IMR-90 (cell line): ENCODE results near the gene EPN3. TPM values are rescaled to one million over a fixed set of nuclear protein-coding genes. Genes with fewer than 3 reads are reported as not detected.

Source experiments
- ATAC-seq: fragments of 200-7000 bp; cut with Tn5 transposase; 2 replicates; pipeline ENCODE4 v1.9.1; 2020; ENCODE audit warnings: low read depth, mild to moderate bottlenecking, moderate library complexity
- BruUV-seq: library from RNA; stranded (reverse); fragments of 400-500 nt; replicated peaks from 2 replicates; lab custom pipeline; 2021; lab: Mats Ljungman, UMichigan
- CTCF ChIA-PET: fragments of 300-600 bp; formaldehyde crosslinking; extraction: SDS; loops from one replicate; lab custom pipeline; 2021; ENCODE audit warnings: antibody characterized with exemption; lab: Yijun Ruan, JAX
- POLR2A ChIA-PET: fragments of 300-600 bp; sonication (Branson Sonifier 250); formaldehyde crosslinking; loops from one replicate; lab custom pipeline; 2022; ENCODE audit warnings: antibody characterized with exemption; ENCODE audit not compliant: unreplicated experiment; lab: Charles Lee
- DNase-seq: peaks from one replicate; pipeline ENCODE4 v3.0.0; 2013
- H2AFZ ChIP-seq: replicated peaks from 2 replicates; pipeline ENCODE3; 2013; ENCODE audit warnings: low read length, mild to moderate bottlenecking; ENCODE audit not compliant: poor library complexity
- H2AK5ac ChIP-seq: 2 replicates; pipeline ENCODE4 v1.6.1; 2013; ENCODE audit warnings: low read depth, low read length, inconsistent platforms
- H2AK9ac ChIP-seq: replicated peaks from 2 replicates; pipeline ENCODE3; 2013; ENCODE audit warnings: mild to moderate bottlenecking, low read depth, low read length, moderate library complexity; ENCODE audit not compliant: poor library complexity
- H2BK120ac ChIP-seq: 2 replicates; pipeline ENCODE4 v1.6.1; 2013; ENCODE audit warnings: low read depth, low read length, inconsistent platforms
- H2BK15ac ChIP-seq: 3 replicates; pipeline ENCODE4 v1.6.1; 2013; ENCODE audit warnings: low read depth, low read length, inconsistent platforms
- H2BK20ac ChIP-seq: 2 replicates; pipeline ENCODE4 v1.6.1; 2013; ENCODE audit warnings: low read depth, mild to moderate bottlenecking, inconsistent platforms, low read length, moderate library complexity
- H2BK5ac ChIP-seq: 2 replicates; pipeline ENCODE4 v1.6.1; 2013; ENCODE audit warnings: mild to moderate bottlenecking, low read depth, low read length, inconsistent platforms; ENCODE audit not compliant: poor library complexity, severe bottlenecking
- H3K14ac ChIP-seq: replicated peaks from 2 replicates; pipeline ENCODE4 v1.6.1; 2013; ENCODE audit warnings: low read depth, low read length, inconsistent platforms
- H3K18ac ChIP-seq: 2 replicates; pipeline ENCODE4 v1.6.1; 2013; ENCODE audit warnings: low read depth, low read length, control low read depth
- H3K23ac ChIP-seq: 2 replicates; pipeline ENCODE4 v1.6.1; 2013; ENCODE audit warnings: low read depth, low read length, inconsistent platforms
- H3K27ac ChIP-seq: 2 replicates; pipeline ENCODE4 v1.5.1; 2013; ENCODE audit warnings: mild to moderate bottlenecking, control low read depth, low read length; ENCODE audit not compliant: insufficient read depth
- H3K27me3 ChIP-seq: 2 replicates; pipeline ENCODE4 v1.6.1; 2013; ENCODE audit warnings: low read length; ENCODE audit not compliant: control insufficient read depth, insufficient read depth
- H3K36me3 ChIP-seq: 2 replicates; pipeline ENCODE4 v1.6.1; 2013; ENCODE audit warnings: low read length, mixed read lengths; ENCODE audit not compliant: control insufficient read depth, insufficient read depth
- H3K4ac ChIP-seq: 2 replicates; pipeline ENCODE4 v1.6.1; 2013; ENCODE audit warnings: low read depth, low read length, inconsistent platforms
- H3K4me1 ChIP-seq: 2 replicates; pipeline ENCODE4 v1.6.1; 2013; ENCODE audit warnings: low read length, mixed read lengths; ENCODE audit not compliant: control insufficient read depth, insufficient read depth
- H3K4me2 ChIP-seq: 2 replicates; pipeline ENCODE4 v1.6.1; 2013; ENCODE audit warnings: low read depth, mild to moderate bottlenecking, control low read depth, low read length, moderate library complexity
- H3K4me3 ChIP-seq: 2 replicates; pipeline ENCODE4 v1.5.1; 2013; ENCODE audit warnings: low read depth, mild to moderate bottlenecking, control low read depth, low read length, moderate library complexity; ENCODE audit not compliant: insufficient read depth
- H3K56ac ChIP-seq: 2 replicates; pipeline ENCODE4 v1.6.1; 2013; ENCODE audit warnings: low read length, inconsistent platforms; ENCODE audit not compliant: insufficient read depth; ENCODE audit errors: extremely low read depth
- H3K79me1 ChIP-seq, 2 experiments: 2 replicates each; pipeline ENCODE4 v1.6.1; 2013; ENCODE audit warnings: low read length in 2 of 2, inconsistent platforms in 1 of 2, low read depth in 1 of 2
- H3K9ac ChIP-seq: 2 replicates; pipeline ENCODE4 v1.6.1; 2013; ENCODE audit warnings: low read depth, low read length, control low read depth
- H3K9me1 ChIP-seq: 2 replicates; pipeline ENCODE4 v1.6.1; 2013; ENCODE audit warnings: low read length, inconsistent platforms; ENCODE audit not compliant: insufficient read depth
- H3K9me3 ChIP-seq: 2 replicates; pipeline ENCODE4 v1.6.1; 2013; ENCODE audit warnings: low read length; ENCODE audit not compliant: control insufficient read depth, insufficient read depth
- H4K20me1 ChIP-seq: 2 replicates; pipeline ENCODE4 v1.6.1; 2013; ENCODE audit warnings: low read length, inconsistent platforms; ENCODE audit not compliant: insufficient read depth
- H4K5ac ChIP-seq: 2 replicates; pipeline ENCODE4 v1.6.1; 2013; ENCODE audit warnings: mild to moderate bottlenecking, low read depth, low read length, control low read depth
- H4K8ac ChIP-seq, 2 experiments: 2 replicates each; pipeline ENCODE4 v1.6.1; 2013; ENCODE audit warnings: low read depth in 2 of 2, low read length in 2 of 2, control low read depth in 1 of 2, inconsistent platforms in 1 of 2
- H4K91ac ChIP-seq: 2 replicates; pipeline ENCODE4 v1.6.1; 2013; ENCODE audit warnings: low read depth, low read length, inconsistent platforms; ENCODE audit not compliant: insufficient read depth
- BHLHE40 ChIP-seq: fragments of 150-350 bp; IDR thresholded peaks from 2 replicates; pipeline ENCODE4 v1.6.1; 2016; ENCODE audit warnings: mild to moderate bottlenecking, low read depth, low read length
- CEBPB ChIP-seq: IDR thresholded peaks from 2 replicates; pipeline ENCODE4 v1.6.1; 2012; ENCODE audit warnings: low read depth, low read length, improper control_type of control experiment
- CHD1 ChIP-seq: IDR thresholded peaks from 2 replicates; pipeline ENCODE4 v1.6.1; 2012; ENCODE audit warnings: low read depth, low read length, improper control_type of control experiment
- FOS ChIP-seq: fragments of 150-350 bp; IDR thresholded peaks from 2 replicates; pipeline ENCODE4 v1.6.1; 2016; ENCODE audit warnings: low read depth, low read length
- MAFK ChIP-seq: IDR thresholded peaks from 2 replicates; pipeline ENCODE4 v1.6.1; 2012; ENCODE audit warnings: low read depth, low read length, improper control_type of control experiment
- MAZ ChIP-seq: IDR thresholded peaks from 2 replicates; pipeline ENCODE4 v1.6.1; 2012; ENCODE audit warnings: low read depth, mild to moderate bottlenecking, low read length, improper control_type of control experiment, moderate library complexity, borderline replicate concordance
- MXI1 ChIP-seq: IDR thresholded peaks from 2 replicates; pipeline ENCODE4 v1.6.1; 2012; ENCODE audit warnings: low read depth, mild to moderate bottlenecking, low read length, moderate library complexity, borderline replicate concordance
- NFE2L2 ChIP-seq: fragments of 150-350 bp; IDR thresholded peaks from 2 replicates; pipeline ENCODE4 v1.6.1; 2016; ENCODE audit warnings: low read depth, mild to moderate bottlenecking, low read length
- POLR2A ChIP-seq: IDR thresholded peaks from 2 replicates; pipeline ENCODE4 v1.6.1; 2012; ENCODE audit warnings: mild to moderate bottlenecking, low read depth, low read length
- RAD21 ChIP-seq: IDR thresholded peaks from 2 replicates; pipeline ENCODE4 v1.6.1; 2012; ENCODE audit warnings: low read length, improper control_type of control experiment
- RCOR1 ChIP-seq: IDR thresholded peaks from 2 replicates; pipeline ENCODE4 v1.6.1; 2012; ENCODE audit warnings: mild to moderate bottlenecking, low read length, improper control_type of control experiment; ENCODE audit not compliant: insufficient replicate concordance
- RFX5 ChIP-seq: IDR thresholded peaks from 2 replicates; pipeline ENCODE4 v1.8.0; 2012; ENCODE audit warnings: low read depth, mild to moderate bottlenecking, low read length, moderate library complexity
- SMC3 ChIP-seq: fragments of 150-350 bp; IDR thresholded peaks from 2 replicates; pipeline ENCODE4 v1.6.1; 2016; ENCODE audit warnings: low read depth, mild to moderate bottlenecking, antibody characterized with exemption, low read length, moderate library complexity
- WGBS, 2 experiments: methylation state at CpG; one replicate each; pipeline versions ENCODE4 v1.1.5 to v1.1.7; 2013; ENCODE audit warnings: missing lambda C conversion rate in 2 of 2; ENCODE audit not compliant: insufficient read length in 1 of 2; ENCODE audit errors: extremely low coverage in 2 of 2; 5-methylcytosine and 5-hydroxymethylcytosine counted together
- dilution Hi-C: fragments of 300-500 bp; cut with HindIII; formaldehyde crosslinking; loops from one replicate; pipeline ENCODE4 v1.14.3; 2018; ENCODE audit warnings: low sequenced_read_pairs; ENCODE audit not compliant: unreplicated experiment
- in situ Hi-C: fragments of 300-500 bp; cut with MboI; formaldehyde crosslinking; loops from 3 replicates; pipeline ENCODE4 v1.14.3; 2019; ENCODE audit warnings: low sequenced_read_pairs, inconsistent platforms, mixed read lengths
- intact Hi-C: fragments of 100-400 bp; cut with micrococcal nuclease; formaldehyde crosslinking; loops from 2 replicates; pipeline ENCODE4 v1.10.0; 2022
- polyA plus RNA-seq, 3 experiments: library from polyadenylated mRNA; depleted of rRNA; stranded (reverse); fragments of >200 nt; gene quantifications; 2 replicates each; pipeline ENCODE4 v1.2.3, GENCODE V29; 2012; ENCODE audit warnings: low replicate concordance in 1 of 3
- total RNA-seq: library from RNA; depleted of rRNA; stranded (reverse); fragments of >200 nt; gene quantifications from 2 replicates; pipeline ENCODE4 v1.2.3, GENCODE V29; 2012
- TF ChIP-seq, protein P1 (sequence below): conservative IDR thresholded peaks from 2 replicates; pipeline ENCODE4 v1.5.1; 2012; ENCODE audit warnings: mild to moderate bottlenecking, low read depth, low read length, improper control_type of control experiment
- TF ChIP-seq, protein P2 (sequence below): fragments of 150-350 bp; IDR thresholded peaks from 2 replicates; pipeline ENCODE4 v1.6.1; 2017; ENCODE audit warnings: mild to moderate bottlenecking, antibody characterized with exemption, low read length, low read depth
- TF ChIP-seq, protein P3 (sequence below): fragments of 150-350 bp; IDR thresholded peaks from 2 replicates; pipeline ENCODE4 v1.6.1; 2016; ENCODE audit warnings: low read depth, mild to moderate bottlenecking, low read length, moderate library complexity, borderline replicate concordance

EPN3 gene
- total and polyA plus RNA-seq, 2 of the 4 experiments (the other 2 are of a cell fraction): 0.09 TPM; not detected in 1

DNA sequence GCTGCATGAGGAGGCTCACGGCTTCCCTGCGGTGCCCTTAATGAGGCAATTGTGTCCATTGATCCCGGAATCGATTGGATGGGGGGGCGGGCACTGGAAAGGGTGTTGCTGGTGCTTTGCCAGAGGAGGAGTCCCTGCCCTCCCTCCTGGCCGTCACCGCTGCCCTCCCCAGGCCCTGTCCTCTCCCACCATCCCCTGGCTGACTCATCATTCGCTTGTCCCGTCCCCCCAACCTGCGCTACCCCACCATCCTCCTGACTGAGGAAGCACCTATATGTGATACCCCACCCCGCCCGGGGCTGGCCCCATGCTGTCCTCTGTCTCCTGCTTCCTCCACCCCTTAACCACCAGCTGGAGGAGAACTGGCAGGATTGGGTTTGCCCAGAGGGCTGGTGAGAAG lies 48.8 kb downstream of the EPN3 start:
- Histone ChIP-seq H3K4me2 (no peak overlapping the region), H4K20me1 (no peaks in the 10 kb centered on the region), H2BK20ac (no peak overlapping the region), H4K5ac (no peak overlapping the region), H3K9me3 (no peaks in the 10 kb centered on the region), H3K23ac (no peak overlapping the region), H4K8ac (no peak overlapping the region), H2BK15ac (no peak overlapping the region), H3K56ac (no peak overlapping the region), H3K14ac (no peak overlapping the region), H3K9me1 (no peaks in the 10 kb centered on the region), H4K91ac (no peak overlapping the region), H3K4ac (no peak overlapping the region), H2AK9ac (no peak overlapping the region), H3K4me3 (no peak overlapping the region), H2BK120ac (no peak overlapping the region), H3K79me1 (no peaks in the 10 kb centered on the region), H3K27me3 (peaks cover 78% of the 10 kb centered on the region), H3K9ac (no peak overlapping the region), H3K18ac (no peak overlapping the region), H2AFZ (no peak overlapping the region), H3K4me1 (no peaks in the 10 kb centered on the region), H3K27ac (no peak overlapping the region), H2BK5ac (no peak overlapping the region), H3K36me3 (no peaks in the 10 kb centered on the region), H2AK5ac (no peak overlapping the region)
- ChIA-PET POLR2A (no interaction called here), CTCF (no interaction called here)
- intact Hi-C loops: no loop called here
- no peak for TF ChIP-seq MXI1
- TF ChIP-seq NFE2L2: no peak
- no peak for TF ChIP-seq MAZ
- TF ChIP-seq, protein P1, sequence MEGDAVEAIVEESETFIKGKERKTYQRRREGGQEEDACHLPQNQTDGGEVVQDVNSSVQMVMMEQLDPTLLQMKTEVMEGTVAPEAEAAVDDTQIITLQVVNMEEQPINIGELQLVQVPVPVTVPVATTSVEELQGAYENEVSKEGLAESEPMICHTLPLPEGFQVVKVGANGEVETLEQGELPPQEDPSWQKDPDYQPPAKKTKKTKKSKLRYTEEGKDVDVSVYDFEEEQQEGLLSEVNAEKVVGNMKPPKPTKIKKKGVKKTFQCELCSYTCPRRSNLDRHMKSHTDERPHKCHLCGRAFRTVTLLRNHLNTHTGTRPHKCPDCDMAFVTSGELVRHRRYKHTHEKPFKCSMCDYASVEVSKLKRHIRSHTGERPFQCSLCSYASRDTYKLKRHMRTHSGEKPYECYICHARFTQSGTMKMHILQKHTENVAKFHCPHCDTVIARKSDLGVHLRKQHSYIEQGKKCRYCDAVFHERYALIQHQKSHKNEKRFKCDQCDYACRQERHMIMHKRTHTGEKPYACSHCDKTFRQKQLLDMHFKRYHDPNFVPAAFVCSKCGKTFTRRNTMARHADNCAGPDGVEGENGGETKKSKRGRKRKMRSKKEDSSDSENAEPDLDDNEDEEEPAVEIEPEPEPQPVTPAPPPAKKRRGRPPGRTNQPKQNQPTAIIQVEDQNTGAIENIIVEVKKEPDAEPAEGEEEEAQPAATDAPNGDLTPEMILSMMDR: no peak
- TF ChIP-seq, protein P2, sequence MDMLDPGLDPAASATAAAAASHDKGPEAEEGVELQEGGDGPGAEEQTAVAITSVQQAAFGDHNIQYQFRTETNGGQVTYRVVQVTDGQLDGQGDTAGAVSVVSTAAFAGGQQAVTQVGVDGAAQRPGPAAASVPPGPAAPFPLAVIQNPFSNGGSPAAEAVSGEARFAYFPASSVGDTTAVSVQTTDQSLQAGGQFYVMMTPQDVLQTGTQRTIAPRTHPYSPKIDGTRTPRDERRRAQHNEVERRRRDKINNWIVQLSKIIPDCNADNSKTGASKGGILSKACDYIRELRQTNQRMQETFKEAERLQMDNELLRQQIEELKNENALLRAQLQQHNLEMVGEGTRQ: no peak
- TF ChIP-seq CEBPB: no peak
- TF ChIP-seq POLR2A: no peak
- TF ChIP-seq RCOR1: no peak
- no peak for TF ChIP-seq RFX5
- TF ChIP-seq BHLHE40: no peak
- no peak for TF ChIP-seq SMC3
- TF ChIP-seq FOS: no peak
- no peak for TF ChIP-seq CHD1
- TF ChIP-seq RAD21: no peak
- no peak for TF ChIP-seq MAFK
- TF ChIP-seq, protein P3, sequence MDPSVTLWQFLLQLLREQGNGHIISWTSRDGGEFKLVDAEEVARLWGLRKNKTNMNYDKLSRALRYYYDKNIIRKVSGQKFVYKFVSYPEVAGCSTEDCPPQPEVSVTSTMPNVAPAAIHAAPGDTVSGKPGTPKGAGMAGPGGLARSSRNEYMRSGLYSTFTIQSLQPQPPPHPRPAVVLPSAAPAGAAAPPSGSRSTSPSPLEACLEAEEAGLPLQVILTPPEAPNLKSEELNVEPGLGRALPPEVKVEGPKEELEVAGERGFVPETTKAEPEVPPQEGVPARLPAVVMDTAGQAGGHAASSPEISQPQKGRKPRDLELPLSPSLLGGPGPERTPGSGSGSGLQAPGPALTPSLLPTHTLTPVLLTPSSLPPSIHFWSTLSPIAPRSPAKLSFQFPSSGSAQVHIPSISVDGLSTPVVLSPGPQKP: no peak
- no peak for ATAC-seq
- WGBS, 2 experiments: no CpG with 5 or more reads among the region's 12 CpGs
- DNase-seq: no peak
- dilution Hi-C loops: no loop called here
- no TSS peak for BruUV-seq
- in situ Hi-C loops: no loop called here
